DMS79 (cell line): ENCODE results near the gene SLCO2B1.

ENCODE experiments used
- DNase-seq: peaks from one replicate; lab custom pipeline; 2025; lab: John Stamatoyannopoulos, UW

Gene SLCO2B1

GRCh38 chr11:75223954-75224643, 73.2 kb downstream of the SLCO2B1 start:
- DNase-seq, result no peak

GRCh38 chr11:75225794-75226193, 74.9 kb downstream of the SLCO2B1 start:
- no peak for DNase-seq

GRCh38 chr11:75229466-75229865, 78.6 kb downstream of the SLCO2B1 start:
- no peak for DNase-seq

- no peak for DNase-seq
These were observed 79.7 kb downstream of the SLCO2B1 start for GRCh38 chr11:75230621-75231020.

- DNase-seq, result no peak
These were observed 82.9 kb downstream of the SLCO2B1 start for GRCh38 chr11:75233754-75234172.

GRCh38 chr11:75236062-75236461, 85.2 kb downstream of the SLCO2B1 start:
- DNase-seq, result no peak

- DNase-seq, result peak; percentile 87
These were observed 86.1 kb downstream of the SLCO2B1 start for GRCh38 chr11:75237050-75237449.

GRCh38 chr11:75238595-75239440, 87.9 kb downstream of the SLCO2B1 start:
- no peak for DNase-seq

- no peak for DNase-seq
These were observed 88.8 kb downstream of the SLCO2B1 start for GRCh38 chr11:75239531-75240290.

- DNase-seq, result no peak
These were observed 89.6 kb downstream of the SLCO2B1 start, which contains the start of gene TPBGL for GRCh38 chr11:75240311-75241035. Gene TPBGL, plus strand, starts transcription at chr11:75240774. Its CDS starts 276 bp downstream, at chr11:75241050.

GRCh38 chr11:75241036-75241905, 90.4 kb downstream of the SLCO2B1 start:
- DNase-seq, result peak; percentile 66

- no peak for DNase-seq
These were observed 91.2 kb downstream of the SLCO2B1 start for GRCh38 chr11:75241906-75242644.

GRCh38 chr11:75242722-75243600, 92.1 kb downstream of the SLCO2B1 start:
- DNase-seq, result no peak

- no peak for DNase-seq
These were observed 93.3 kb downstream of the SLCO2B1 start for GRCh38 chr11:75244052-75244814.

GRCh38 chr11:75245356-75246005, 94.6 kb downstream of the SLCO2B1 start:
- DNase-seq, result no peak

- DNase-seq, result peak; percentile 69
These were observed 95.2 kb downstream of the SLCO2B1 start for GRCh38 chr11:75246006-75246670.

GRCh38 chr11:75246671-75247350, 95.9 kb downstream of the SLCO2B1 start:
- no peak for DNase-seq
